GM18508 (cell line): ENCODE results near the gene VIPR2.

Source experiments
- ATAC-seq: cut with Tn5 transposase; IDR thresholded peaks from one replicate; pipeline ENCODE4 v1.9.1; 2021; ENCODE audit warnings: moderate number of reproducible peaks; ENCODE audit not compliant: insufficient read depth, unreplicated experiment

Gene VIPR2

DNA sequence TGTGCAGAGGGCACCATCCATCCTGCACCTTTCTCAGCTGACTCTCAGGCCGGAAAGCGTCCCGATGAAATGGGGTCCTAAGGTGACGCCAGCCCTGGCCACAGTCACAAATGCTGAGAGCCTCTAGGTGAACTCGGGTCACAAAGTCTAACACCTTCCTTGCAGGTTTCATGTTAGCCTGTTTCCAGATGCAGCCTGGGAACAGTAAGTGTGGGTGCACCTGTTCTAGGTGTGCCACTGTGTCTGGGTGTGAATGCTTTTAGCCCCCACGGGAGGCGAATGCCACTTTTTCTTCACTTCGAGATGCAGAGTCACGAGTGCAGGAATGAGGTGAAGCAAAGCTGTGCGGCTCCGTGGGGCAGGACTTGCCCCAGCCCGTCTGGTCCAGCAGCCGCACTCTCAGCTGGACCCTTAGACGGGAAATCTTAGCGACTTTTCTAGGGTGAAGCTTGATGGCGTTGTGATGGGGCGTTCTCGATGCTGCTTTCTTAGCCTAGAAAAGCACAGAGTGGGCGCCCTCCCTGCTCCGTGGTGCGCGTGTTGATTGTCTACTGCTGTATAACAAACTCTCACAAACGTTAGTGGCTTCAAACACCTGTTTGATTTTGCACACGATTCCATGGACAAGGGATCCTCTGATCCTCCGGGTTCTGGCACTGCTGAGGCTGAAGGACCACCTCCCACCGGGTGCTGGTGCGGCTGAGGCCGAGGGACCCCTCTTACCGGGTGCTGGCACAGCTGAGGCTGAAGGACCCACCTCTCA is 13.6 kb upstream of the VIPR2 start:
- ATAC-seq, result no peak

DNA sequence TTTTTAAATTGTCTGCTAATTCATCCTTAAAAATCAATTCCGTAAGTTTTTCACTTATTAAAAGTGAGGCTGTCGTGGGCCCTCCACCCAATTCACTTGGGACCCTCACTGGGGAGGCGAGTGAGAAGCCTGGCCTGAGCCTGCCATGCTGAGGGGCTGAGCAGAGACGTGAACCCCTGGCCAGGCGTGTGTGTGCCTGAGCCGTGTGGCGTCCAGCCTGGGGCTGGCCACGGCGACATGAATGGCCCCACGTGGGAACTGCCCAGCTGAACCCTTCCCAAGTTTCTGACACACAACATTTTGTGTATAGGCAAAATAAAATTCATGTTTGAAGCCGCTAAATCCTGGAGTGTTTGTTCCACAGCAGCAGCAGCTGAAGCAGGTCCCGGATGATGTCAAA is 13.0 kb upstream of the VIPR2 start:
- ATAC-seq, result no peak

DNA sequence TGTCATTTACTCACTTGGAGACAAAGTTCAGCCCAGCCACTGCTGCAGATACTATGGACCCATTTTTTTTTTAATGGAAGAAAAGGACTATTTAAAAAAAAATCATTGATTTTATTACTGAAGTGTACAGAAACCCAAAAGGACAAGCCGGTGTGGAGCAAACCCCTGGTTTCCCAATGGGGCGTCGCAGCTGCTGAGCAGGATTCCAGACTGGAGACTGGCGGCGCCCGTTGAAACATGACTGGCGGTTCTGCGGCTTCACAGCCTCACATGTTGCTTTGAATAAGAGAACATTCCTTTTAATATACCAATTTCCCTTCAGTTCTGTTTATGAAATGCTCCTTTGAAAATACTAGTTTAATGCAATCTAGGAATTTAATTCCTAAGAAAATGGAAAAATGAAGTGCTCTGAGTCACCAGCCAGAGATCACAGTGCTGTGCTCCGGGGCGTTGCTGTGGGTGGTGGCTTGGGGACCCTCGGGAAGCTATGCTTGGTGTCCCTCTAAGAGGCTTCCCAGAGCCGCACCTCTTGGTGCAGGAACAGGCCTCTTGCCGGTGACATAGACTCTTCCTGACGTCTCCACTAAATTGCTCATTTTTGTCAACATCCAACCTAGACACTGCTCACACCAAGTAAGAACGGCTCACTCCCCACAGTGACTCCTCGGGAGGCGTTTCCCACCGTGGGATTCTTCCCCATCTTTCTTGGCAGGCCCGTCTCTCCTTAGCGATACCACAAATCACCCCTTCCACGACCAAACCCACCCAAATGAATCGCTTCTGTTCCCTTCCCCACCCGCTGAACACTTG is 12.0 kb upstream of the VIPR2 start:
- no peak for ATAC-seq

DNA sequence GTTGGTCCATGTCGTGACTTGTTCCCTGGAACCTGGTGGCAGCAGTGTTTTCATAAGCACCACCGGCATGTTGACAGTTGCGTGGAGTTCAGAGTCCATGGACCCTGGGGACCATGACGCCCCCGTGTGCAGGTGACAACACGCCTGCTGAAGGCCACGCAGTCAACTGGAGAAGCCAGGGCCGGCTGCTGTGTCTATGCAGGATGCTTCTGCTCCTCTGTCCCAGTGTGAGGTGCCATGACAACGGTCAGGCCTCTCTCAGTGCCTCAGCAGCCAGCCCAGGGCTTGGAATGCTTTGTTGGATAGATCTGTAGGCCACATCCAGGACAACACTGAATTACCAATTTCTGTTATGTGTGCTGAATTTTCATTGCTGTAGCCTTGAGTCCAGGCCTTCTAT is 10.7 kb upstream of the VIPR2 start:
- no peak for ATAC-seq

DNA sequence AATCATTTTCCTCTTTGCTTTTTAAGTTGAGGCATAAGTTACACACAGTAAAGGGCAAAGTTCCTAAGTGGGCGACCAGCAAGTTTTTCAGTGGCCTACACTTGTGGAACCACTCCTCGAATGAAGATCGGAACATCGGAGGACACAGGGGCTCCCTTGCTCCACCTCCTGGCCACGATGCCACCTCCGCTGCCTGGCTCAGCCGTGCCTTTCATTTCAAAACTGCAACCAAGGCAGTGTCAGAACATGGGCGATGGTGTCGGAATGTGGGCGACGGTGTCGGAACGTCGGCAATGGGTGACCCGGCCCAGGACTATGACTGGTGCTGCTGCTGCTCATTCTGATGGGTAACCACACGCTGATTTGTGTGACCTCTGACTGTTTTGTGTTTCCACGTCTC is 9.6 kb upstream of the VIPR2 start:
- no peak for ATAC-seq

DNA sequence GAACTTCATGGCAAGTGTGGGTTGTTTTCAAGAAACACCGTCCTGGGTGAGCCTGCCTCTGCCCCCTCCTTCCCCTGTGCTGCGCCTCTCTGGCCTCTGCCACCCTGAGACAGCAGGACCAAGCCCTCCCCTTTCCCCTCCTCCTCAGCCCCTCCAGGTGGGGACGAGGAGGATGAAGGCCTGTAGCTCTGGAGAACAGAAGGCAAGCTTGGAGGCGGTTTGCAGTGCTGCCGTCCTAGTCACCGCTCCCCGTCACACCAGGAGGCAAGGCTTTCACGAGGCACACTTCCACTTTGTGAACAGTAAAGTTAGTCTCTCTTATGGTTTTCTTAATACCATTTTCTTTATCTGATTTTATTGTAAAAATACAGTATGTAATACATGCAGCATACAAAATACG is 8.8 kb upstream of the VIPR2 start:
- no peak for ATAC-seq

DNA sequence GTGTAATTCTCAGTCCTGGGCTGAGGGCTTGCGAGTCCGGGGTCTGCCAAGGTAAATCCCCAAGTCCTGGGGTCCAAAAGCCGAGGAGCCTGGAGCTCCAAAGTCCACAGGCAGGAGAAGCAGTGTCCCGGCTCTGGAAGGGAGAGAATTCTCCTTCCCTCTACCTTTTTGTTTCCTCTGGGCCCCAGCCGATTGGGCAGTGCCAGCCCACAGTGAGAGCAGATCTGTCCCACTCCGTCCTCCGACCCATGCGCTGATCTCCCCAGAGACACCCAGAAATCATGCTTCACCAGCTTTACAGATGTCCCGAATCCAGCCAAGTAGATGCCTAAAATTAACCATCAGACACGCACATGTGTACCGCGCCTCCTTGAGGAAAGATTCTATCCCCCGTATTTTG is 8.1 kb upstream of the VIPR2 start:
- ATAC-seq, result no peak

DNA sequence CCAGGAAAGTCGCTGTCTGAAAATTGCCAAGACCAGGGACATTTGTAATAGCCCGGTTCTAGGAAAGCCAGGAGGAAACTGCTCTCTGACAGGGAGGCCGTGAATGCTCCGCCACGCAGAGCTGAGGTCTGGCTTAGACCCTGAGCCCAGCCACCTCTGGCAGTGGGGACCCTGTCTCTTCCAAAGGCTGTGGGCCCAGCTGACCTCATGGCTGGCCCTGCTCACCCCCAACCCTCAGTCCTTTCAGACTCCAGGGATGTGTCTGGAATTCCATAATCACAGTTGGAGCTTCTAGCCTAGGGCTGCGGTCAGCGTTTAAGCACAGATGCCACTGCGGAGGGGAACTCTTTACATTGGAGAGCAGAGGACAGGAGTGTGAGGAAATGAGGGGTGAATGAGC is 6.6 kb upstream of the VIPR2 start:
- ATAC-seq, result no peak

DNA sequence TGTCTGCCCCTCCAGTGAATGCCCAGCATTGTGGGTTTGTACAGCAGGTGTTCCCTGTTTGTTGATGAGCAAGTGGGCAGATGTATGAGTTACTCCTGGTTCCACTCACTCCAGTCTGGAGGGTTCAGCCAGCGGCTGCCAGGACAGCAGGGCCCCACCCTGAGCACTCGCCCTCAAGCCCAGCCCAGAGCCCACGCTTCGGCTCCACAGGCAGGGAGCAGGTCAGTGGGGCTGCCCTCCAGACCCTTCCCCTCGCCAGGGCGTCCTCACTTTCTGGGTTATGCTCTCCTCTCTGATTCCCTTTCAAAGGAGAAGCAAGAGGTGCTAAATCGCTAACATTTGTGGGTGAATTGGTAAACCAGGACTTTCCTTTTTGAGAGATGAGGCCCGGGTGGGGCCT is 4.8 kb upstream of the VIPR2 start:
- no peak for ATAC-seq

DNA sequence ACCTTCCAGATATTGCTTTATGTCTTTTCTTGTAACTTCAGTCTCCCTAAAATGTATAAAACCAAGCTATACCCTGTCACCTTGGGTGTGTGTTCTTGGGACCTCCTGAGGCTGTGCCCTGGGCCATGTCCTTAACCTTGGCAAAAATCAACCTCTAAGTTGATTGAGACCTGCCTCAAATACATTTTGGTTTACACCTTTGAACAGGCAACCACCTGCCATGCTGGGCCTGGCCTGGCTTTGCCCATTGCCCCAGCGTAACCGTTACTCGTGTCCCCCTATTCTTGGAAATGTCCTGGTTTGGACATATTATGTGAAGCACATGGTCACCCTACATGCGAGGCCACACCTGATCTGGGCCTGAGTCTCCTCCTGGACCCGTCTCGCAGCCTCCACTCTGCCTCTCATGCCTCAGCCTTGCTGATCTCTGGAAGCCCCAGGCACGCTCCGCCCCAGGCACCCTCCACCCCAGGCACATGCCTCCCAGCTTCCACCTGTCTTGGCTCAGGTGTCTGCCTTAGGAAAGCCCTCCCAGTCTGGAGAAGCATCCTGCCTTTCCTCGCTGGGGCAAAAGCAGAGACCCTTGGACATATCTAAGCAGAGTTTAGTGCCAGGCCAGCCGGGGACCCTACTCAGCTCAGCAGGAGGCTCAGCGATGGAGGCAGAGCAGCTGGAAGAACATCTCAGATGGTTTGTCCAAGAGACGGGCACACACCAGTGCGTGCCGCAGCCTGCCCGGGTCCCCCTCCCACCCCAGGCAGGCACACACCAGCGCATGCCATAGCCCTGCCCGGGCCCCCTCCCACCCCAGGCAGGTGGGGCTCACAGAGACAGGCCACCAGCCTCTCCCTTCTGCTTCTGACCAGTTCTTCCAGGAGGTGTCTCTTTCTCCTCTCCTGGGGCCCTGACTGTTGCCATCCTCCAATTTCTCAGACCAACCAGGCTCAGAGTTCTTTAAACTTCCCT is 4.0 kb upstream of the VIPR2 start:
- ATAC-seq, result no peak

DNA sequence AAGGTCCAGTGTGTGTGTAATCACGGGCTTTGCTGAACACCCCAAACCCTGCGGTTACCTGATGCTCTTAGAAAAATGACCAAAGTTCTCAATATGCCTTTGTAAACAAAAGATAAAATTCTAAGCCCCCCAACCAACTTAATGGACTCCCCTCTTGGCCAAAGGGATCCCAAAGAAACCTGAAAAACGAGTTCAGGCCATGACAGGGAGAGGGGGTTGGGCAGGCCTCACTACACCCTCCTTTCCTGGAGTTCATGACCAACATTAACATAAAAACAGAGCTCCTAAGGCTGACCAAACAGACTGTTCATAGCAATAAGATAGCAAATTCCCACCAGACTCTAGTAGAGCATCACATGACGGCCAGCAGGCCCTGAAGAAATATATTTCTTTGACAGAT is 3.0 kb upstream of the VIPR2 start:
- no peak for ATAC-seq

DNA sequence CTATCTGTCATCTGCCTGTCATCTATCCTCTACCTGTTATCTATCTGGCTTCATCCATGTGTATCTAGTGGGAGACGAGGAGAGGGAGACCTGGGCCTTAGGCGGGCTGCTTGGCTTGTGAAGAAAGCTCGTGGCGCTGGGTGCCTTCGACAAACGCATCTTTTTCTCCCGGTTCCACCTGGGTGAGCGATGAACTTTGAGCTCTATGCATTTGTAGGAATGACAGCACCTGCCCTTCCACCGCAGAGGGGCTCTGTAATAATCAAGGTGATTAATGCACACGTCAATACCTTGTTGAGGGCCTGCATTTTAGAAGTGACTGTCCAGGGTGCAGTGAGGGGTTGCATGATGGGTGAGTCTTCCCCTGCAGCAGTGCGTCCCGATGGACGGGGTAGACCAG is 2.6 kb upstream of the VIPR2 start:
- ATAC-seq, result no peak

DNA sequence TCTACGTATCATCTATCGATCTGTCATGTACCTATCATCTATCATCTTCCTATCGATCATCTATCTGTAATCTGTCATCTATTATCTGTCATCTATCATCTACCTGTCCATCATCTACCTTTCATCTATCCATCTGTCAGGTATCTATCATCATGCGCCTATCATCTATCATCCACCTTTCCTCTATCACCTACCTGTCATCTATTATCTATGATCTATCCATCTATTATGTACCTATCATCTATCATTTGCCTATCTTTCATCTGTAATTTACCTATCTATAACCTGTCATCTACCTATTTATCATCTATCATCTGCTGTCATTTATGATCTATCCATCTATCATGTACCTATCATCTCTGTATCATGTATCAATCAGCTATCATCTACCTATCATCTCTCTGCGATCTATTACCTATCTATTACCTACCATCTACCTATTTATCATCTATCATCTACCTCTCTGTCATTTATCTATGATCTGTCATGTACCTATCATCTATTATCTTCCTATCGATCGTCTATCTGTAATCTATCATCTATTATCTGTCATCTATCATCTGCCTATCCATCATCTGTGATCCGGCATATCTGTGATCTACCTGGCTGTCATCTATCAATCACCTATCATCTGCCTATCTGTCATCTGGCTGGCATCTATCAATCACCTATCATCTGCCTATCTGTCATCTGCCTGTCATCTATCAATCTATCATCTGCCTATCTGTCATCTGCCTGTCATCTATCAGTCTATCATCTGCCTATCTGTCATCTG is 1.6 kb upstream of the VIPR2 start:
- no peak for ATAC-seq

DNA sequence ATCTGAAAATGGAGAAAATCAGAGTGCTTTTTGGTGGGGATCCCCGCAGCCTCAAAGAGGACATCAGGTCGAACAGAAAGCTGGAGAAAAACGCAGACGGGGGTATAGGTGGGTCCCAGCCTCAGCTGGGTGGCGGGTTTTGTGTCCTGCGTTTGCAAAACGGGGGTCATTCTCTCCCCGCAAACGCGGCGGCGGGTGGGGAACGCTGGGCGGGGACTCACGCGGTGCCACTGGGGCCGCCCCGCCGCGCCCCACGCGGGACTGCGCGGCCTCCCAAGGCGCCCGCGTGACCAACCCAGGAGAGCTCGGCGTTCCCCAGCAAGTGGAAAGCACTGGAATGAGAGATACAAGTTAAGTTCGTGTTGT is 806 bp upstream of the VIPR2 start:
- no peak for ATAC-seq

DNA sequence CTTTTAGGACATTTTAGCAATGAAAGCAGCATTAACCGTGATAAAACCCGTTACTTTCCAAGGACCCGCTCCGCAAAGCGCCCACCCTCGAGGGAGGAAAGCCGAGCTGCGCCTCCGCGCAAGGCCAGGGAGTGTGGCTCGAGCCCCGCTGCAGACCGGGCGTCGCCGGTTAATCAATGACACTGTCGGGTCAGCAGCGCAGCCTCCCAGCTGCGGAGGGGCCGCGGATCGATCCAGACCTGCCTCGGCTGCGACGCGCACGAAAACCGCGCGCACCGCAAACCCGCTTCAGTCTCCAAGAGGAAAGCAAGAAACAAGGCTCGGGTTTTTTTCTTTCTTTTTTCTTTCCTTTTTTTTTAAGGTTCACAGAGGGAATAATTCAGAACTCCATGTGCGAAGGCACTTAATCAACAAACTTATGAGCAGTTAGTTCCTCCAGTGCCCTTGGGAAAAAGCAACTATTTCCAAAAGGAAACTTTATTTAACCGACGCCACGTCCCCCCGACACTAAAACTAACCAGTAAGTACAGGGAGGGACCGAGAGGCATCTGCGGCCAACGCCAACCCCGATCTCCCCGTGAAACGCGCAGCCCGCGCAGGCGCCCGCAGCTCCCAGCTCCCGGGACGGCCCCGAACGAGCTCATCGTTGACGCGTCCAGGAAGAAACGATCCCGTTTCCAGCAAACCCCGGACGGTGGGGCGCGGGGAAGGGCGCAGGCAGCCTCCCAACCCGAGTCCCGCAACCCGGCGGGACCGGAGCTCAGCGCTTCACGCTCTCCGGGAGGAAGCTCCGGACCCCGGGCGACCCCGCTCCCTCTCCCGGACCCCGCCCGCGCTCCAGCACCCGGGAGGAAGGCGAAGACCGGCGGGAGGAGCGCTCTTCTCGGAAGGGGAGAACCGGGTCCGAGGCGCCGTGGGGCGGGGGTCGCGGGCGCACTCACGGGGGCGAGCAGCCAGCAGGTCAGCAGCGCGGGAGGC is 598 bp downstream of the VIPR2 start:
- ATAC-seq, result no peak

DNA sequence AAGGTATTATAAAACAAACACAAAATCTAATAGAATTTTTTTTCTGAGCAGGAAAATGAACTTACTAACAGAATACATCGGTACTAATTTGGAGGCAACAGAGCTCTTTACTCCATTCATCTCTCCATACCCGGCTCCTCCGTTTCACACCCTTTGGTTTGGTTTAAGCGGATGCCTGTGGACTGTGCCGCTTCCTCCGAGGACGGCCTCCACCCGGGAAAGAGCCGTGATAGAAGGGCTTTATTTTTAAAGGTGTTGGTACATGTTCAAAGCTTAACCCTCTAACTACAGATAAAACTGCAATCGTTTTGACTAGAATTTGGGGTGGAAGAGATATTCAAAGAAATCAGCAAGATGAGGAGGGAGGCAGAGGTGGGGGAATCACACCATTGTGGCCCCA is 1.9 kb downstream of the VIPR2 start:
- no peak for ATAC-seq

DNA sequence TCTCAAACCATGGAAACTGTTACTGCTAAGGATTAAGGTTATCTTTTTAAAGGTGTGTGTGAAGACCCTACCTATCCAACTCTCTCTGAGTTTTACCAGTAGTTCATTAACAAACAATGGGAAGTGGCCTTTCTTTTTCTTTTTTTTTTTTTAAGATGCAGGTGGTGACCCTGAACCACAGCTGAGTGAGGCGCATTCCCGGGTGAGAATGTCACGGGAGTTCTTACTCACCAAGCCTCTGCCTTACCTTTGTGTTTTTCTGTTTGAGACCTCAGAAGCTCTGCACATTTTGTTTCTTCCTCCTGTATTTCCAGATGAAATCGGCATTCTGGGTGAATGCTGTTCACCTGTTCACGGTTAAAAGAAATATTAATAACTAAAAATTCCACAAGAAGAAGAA is 2.5 kb downstream of the VIPR2 start:
- ATAC-seq, result no peak

DNA sequence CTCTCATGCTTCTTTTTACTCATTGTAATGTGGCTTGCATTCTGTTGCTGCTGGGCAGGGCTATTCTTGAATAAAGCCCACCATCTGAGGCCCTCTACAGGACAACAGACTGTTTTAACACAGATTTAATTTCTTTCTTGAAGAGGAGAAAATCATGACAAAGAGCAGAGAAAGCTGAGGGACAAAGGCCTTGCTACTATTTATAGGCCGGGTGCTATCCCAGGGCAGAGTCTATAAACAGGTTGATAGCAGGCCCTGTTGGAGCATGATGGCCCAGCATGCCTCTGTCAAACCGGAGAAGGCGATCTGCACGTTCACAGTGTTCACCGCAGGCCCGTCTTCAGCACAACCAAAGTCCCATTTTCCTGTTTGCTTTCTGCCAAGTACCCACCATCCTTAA is 3.0 kb downstream of the VIPR2 start:
- no peak for ATAC-seq

DNA sequence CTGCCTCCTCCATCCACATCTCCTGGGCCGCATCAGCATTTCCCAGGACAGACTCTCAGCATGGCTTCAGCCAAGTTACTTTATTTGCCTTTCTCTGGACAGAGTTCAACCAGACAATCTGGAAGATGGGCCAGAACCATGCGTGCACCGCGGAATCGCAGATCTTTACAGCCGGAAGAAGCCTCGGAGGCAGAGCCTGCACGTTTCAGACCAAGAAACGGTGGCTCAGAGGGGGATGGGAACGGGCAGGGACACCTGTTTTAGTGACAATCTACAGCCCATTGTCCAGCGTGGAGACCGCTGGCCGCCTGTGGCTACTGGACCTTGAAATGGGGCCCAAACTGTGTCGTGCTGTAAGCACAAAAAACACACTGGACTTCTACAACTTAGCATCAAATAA is 3.5 kb downstream of the VIPR2 start:
- ATAC-seq, result no peak
